SK-N-SH (cell line): Measurements from ENCODE around the gene AARS2. TPM values are rescaled to one million over a fixed set of nuclear protein-coding genes. Genes with fewer than 3 reads are reported as not detected.

Experiments used
- CTCF ChIA-PET: fragments of 300-600, 350-600 bp; formaldehyde crosslinking; extraction: SDS; loops from one replicate; lab custom pipeline; 2021; lab: Yijun Ruan, JAX
- POLR2A ChIA-PET: fragments of 350-600 bp; sonication (Branson Sonifier 250); formaldehyde crosslinking; extraction: SDS; loops from one replicate; lab custom pipeline; 2020; ENCODE audit warnings: antibody characterized with exemption, inconsistent platforms; lab: Yijun Ruan, JAX
- DNase-seq: peaks from one replicate; pipeline ENCODE4 v3.0.0; 2012
- H2AFZ ChIP-seq: fragments of 200-600 bp; sonication (generic); 2 replicates; pipeline ENCODE4 v1.8.1; 2016; ENCODE audit warnings: antibody characterized with exemption, mild to moderate bottlenecking, low read depth
- H3F3A ChIP-seq: fragments of 200-600 bp; sonication (generic); replicated peaks from 2 replicates; pipeline ENCODE3; 2016; ENCODE audit warnings: antibody characterized with exemption, mild to moderate bottlenecking; ENCODE audit not compliant: insufficient read depth
- H3K27ac ChIP-seq, 2 experiments: fragments of 200-500 bp in 1 of 2; fragments of 200-600 bp in 1 of 2; sonication (Bioruptor generic) in 1 of 2; sonication (generic), shearing (Covaris generic) in 1 of 2; 2 replicates each; pipeline versions ENCODE4 v1.5.1 to v1.6.1; 2014 to 2016; ENCODE audit warnings: low read depth in 2 of 2, inconsistent platforms in 1 of 2, low read length in 1 of 2, mild to moderate bottlenecking in 1 of 2, mixed read lengths in 1 of 2
- H3K27me3 ChIP-seq: fragments of 200-600 bp; sonication (generic), shearing (Covaris generic); 2 replicates; pipeline ENCODE4 v1.6.1; 2016; ENCODE audit warnings: mixed run types; ENCODE audit not compliant: insufficient read depth
- H3K36me3 ChIP-seq, 2 experiments: fragments of 200-500 bp in 1 of 2; fragments of 200-600 bp in 1 of 2; sonication (Bioruptor generic) in 1 of 2; sonication (generic) in 1 of 2; replicated peaks in 1 of 2; 2 replicates each; pipeline versions ENCODE3 to v1.5.1; 2014 to 2016; ENCODE audit warnings: low read length in 1 of 2, mild to moderate bottlenecking in 1 of 2; ENCODE audit not compliant: insufficient read depth in 2 of 2, control insufficient read depth in 1 of 2
- H3K4me1 ChIP-seq, 2 experiments: fragments of 200-500 bp in 1 of 2; fragments of 200-600 bp in 1 of 2; sonication (Bioruptor generic) in 1 of 2; sonication (generic), shearing (Covaris generic) in 1 of 2; 2 replicates each; pipeline versions ENCODE4 v1.5.1 to v1.6.1; 2014 to 2016; ENCODE audit warnings: low read depth in 1 of 2, low read length in 1 of 2, mixed run types in 1 of 2; ENCODE audit not compliant: insufficient read depth in 2 of 2, control insufficient read depth in 1 of 2
- H3K4me2 ChIP-seq: fragments of 200-600 bp; sonication (generic), shearing (Covaris generic); 2 replicates; pipeline ENCODE4 v1.6.1; 2017; ENCODE audit warnings: mixed run types
- H3K4me3 ChIP-seq, 2 experiments: fragments of 200-500 bp in 1 of 2; fragments of 200-600 bp in 1 of 2; sonication (Bioruptor generic) in 1 of 2; sonication (generic), shearing (Covaris generic) in 1 of 2; 2 replicates each; pipeline versions ENCODE4 v1.5.1 to v1.8.1; 2014 to 2016; ENCODE audit warnings: low read depth in 2 of 2, inconsistent platforms in 1 of 2, low read length in 1 of 2, mild to moderate bottlenecking in 1 of 2, mixed read lengths in 1 of 2, moderate library complexity in 1 of 2
- H3K79me2 ChIP-seq: fragments of 200-600 bp; sonication (generic); 2 replicates; pipeline ENCODE4 v1.8.1; 2017; ENCODE audit warnings: mild to moderate bottlenecking; ENCODE audit not compliant: insufficient read depth
- H3K9ac ChIP-seq: fragments of 200-600 bp; sonication (generic); 2 replicates; pipeline ENCODE4 v1.6.1; 2017; ENCODE audit warnings: mixed run types
- H3K9me2 ChIP-seq: fragments of 200-600 bp; sonication (generic); 2 replicates; pipeline ENCODE4 v1.6.1; 2017; ENCODE audit warnings: mixed run types
- H3K9me3 ChIP-seq: fragments of 200-600 bp; sonication (generic); 2 replicates; pipeline ENCODE4 v1.6.1; 2017; ENCODE audit warnings: mixed run types, mild to moderate bottlenecking, moderate library complexity
- H4K20me1 ChIP-seq: fragments of 200-600 bp; sonication (generic); 2 replicates; pipeline ENCODE4 v1.6.1; 2017; ENCODE audit warnings: mild to moderate bottlenecking, mixed run types; ENCODE audit not compliant: insufficient read depth
- CHD2 ChIP-seq: fragments of 150-350 bp; IDR thresholded peaks from 2 replicates; pipeline ENCODE4 v1.6.1; 2018; ENCODE audit warnings: low read length; ENCODE audit not compliant: partially characterized antibody
- ELF1 ChIP-seq: IDR thresholded peaks from 2 replicates; pipeline ENCODE4 v1.4.0; 2012
- FOSL2 ChIP-seq: IDR thresholded peaks from 2 replicates; pipeline ENCODE4 v1.4.0; 2012; ENCODE audit warnings: low read depth, mild to moderate bottlenecking, moderate library complexity, borderline replicate concordance
- FOXM1 ChIP-seq: IDR thresholded peaks from 2 replicates; pipeline ENCODE4 v1.4.0; 2012; ENCODE audit warnings: low read depth, mild to moderate bottlenecking
- GABPA ChIP-seq: IDR thresholded peaks from 2 replicates; pipeline ENCODE4 v1.4.0; 2012; ENCODE audit warnings: low read depth, mild to moderate bottlenecking
- IRF3 ChIP-seq: fragments of 150-350 bp; IDR thresholded peaks from 2 replicates; pipeline ENCODE4 v1.6.1; 2016; ENCODE audit warnings: mild to moderate bottlenecking, low read depth, low read length
- JUND ChIP-seq: IDR thresholded peaks from 2 replicates; pipeline ENCODE4 v1.4.0; 2012
- MAX ChIP-seq: IDR thresholded peaks from 2 replicates; pipeline ENCODE4 v1.4.0; 2012; ENCODE audit warnings: low read depth
- MEF2A ChIP-seq: IDR thresholded peaks from 2 replicates; pipeline ENCODE4 v1.4.0; 2012; ENCODE audit warnings: low read depth, borderline replicate concordance
- MXI1 ChIP-seq: IDR thresholded peaks from 2 replicates; pipeline ENCODE4 v1.6.1; 2012; ENCODE audit warnings: mild to moderate bottlenecking, low read depth, low read length, improper control_type of control experiment
- NRF1 ChIP-seq: IDR thresholded peaks from 2 replicates; pipeline ENCODE4 v1.6.1; 2012; ENCODE audit warnings: low read depth, mild to moderate bottlenecking, low read length
- PBX3 ChIP-seq: IDR thresholded peaks from 2 replicates; pipeline ENCODE4; 2012
- POLR2AphosphoS5 ChIP-seq: IDR thresholded peaks from 2 replicates; pipeline ENCODE4 v1.6.1; 2012; ENCODE audit warnings: low read depth, low read length
- RAD21 ChIP-seq: IDR thresholded peaks from 2 replicates; pipeline ENCODE4 v1.6.1; 2012; ENCODE audit warnings: mild to moderate bottlenecking, low read length
- RCOR1 ChIP-seq: fragments of 150-350 bp; IDR thresholded peaks from 2 replicates; pipeline ENCODE4 v1.6.1; 2017; ENCODE audit warnings: antibody characterized with exemption, low read length
- TCF12 ChIP-seq: IDR thresholded peaks from 2 replicates; pipeline ENCODE4 v1.4.0; 2012
- TEAD4 ChIP-seq: IDR thresholded peaks from 2 replicates; pipeline ENCODE4 v1.4.0; 2012; ENCODE audit warnings: mild to moderate bottlenecking, borderline replicate concordance; ENCODE audit not compliant: insufficient read depth
- USF2 ChIP-seq: fragments of 150-350 bp; IDR thresholded peaks from 2 replicates; pipeline ENCODE4 v1.6.1; 2017; ENCODE audit warnings: antibody characterized with exemption, low read length, low read depth, borderline replicate concordance
- YY1 ChIP-seq: IDR thresholded peaks from 2 replicates; pipeline ENCODE4 v1.4.0; 2012; ENCODE audit warnings: low read depth, mild to moderate bottlenecking
- ZBTB33 ChIP-seq: IDR thresholded peaks from 2 replicates; pipeline ENCODE4 v1.4.0; 2012; ENCODE audit warnings: low read depth, borderline replicate concordance
- polyA plus RNA-seq, 3 experiments: library from polyadenylated mRNA; depleted of rRNA; stranded (reverse); fragments of >200 nt; gene quantifications; 2 replicates each; pipeline ENCODE4 v1.2.3, GENCODE V29; 2012

Gene AARS2
- polyA plus RNA-seq, 1 of the 3 experiments (the other 2 are of a cell fraction): 9.5 TPM

- Histone ChIP-seq H3K9me3 (no peaks in the 10 kb centered on the region), H3K27ac (no peak overlapping the region), H3K27me3 (peaks cover 21% of the 10 kb centered on the region), H3K4me2 (no peak overlapping the region), H3F3A (no peaks in the 10 kb centered on the region), H3K4me3 (no peak overlapping the region), H3K4me1 (no peaks in the 10 kb centered on the region), H3K79me2 (no peaks in the 10 kb centered on the region), H4K20me1 (no peaks in the 10 kb centered on the region), H3K36me3 (no peaks in the 10 kb centered on the region), H3K9me2 (no peaks in the 10 kb centered on the region), H2AFZ (no peak overlapping the region), H3K9ac (no peak overlapping the region)
- TF ChIP-seq CHD2 (no peak), MAX (no peak), POLR2AphosphoS5 (no peak), ZBTB33 (no peak), GABPA (no peak), USF2 (no peak), IRF3 (no peak), MEF2A (no peak), RCOR1 (no peak), TEAD4 (no peak), MXI1 (no peak), TCF12 (no peak), ELF1 (no peak), RAD21 (no peak), NRF1 (no peak), JUND (no peak), FOSL2 (no peak), PBX3 (no peak), YY1 (no peak), FOXM1 (no peak)
- DNase-seq: no peak
- CTCF ChIA-PET: interaction anchor here (0.9 to 1.7 kb wide), 7 partner anchors 9 to 176 kb away, joined by 3 to 8 read pairs (median 4); partner anchors contain the start of genes AARS2 and SPATS1
- POLR2A ChIA-PET: no interaction called here
These were observed 13.9 kb upstream of the AARS2 start for GRCh38 chr6:44327096-44327495.
